GM21367 (cell line): ENCODE results near the gene SEC61A2.
"Not testable (repeated sequence)": the region's sequence is repeated elsewhere in the genome, so short reads cannot be mapped to it uniquely, and the experiment has no call there.

Source experiments
- ATAC-seq: cut with Tn5 transposase; IDR thresholded peaks from one replicate; pipeline ENCODE4 v1.9.1; 2021; ENCODE audit not compliant: unreplicated experiment

The SEC61A2 gene

DNA sequence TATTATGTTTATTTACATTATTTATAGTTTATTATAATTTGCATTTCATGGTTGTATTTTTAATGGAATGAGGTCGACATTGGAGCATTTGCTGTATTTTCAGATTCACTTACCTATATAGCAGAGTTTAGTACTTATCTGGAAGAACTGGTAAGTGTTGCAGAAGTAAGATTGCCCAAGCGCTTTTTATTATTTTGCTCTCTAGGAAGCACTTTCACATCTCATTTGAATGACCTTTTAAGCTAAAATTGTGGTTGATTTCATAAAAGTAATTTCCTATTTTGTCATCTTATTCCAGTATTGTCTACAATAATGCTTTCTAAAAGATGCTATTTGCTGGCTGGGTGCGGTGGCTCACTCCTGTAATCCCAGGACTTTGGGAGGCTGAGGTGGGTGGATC, 28.6 kb downstream of the SEC61A2 start:
- ATAC-seq: no peak

DNA sequence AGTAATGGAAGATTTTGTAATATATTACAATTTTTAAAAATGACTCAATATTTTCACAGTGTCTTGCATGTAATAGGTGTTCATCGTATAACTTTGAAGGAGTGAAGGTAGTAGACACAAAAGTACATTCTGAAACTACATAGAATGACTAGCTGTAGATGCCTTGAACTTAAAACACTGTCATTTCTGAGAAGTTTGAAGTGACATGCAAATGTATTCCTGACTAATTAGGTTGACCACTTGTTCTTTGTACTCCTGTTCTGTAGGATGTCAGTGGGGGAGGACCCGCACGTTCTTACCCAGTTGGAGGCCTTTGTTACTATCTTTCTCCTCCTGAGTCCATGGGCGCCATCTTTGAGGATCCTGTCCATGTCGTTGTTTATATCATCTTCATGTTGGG, 31.2 kb downstream of the SEC61A2 start:
- no peak for ATAC-seq

GRCh38 chr10:12162927-12163326, 33.5 kb downstream of the SEC61A2 start:
- ATAC-seq: no peak

GRCh38 chr10:12164085-12164484, 34.6 kb downstream of the SEC61A2 start:
- ATAC-seq: no peak

- no peak for ATAC-seq
Measured at GRCh38 chr10:12165036-12165435, 35.6 kb downstream of the SEC61A2 start.

GRCh38 chr10:12165999-12166775, 36.7 kb downstream of the SEC61A2 start:
- no peak for ATAC-seq

DNA sequence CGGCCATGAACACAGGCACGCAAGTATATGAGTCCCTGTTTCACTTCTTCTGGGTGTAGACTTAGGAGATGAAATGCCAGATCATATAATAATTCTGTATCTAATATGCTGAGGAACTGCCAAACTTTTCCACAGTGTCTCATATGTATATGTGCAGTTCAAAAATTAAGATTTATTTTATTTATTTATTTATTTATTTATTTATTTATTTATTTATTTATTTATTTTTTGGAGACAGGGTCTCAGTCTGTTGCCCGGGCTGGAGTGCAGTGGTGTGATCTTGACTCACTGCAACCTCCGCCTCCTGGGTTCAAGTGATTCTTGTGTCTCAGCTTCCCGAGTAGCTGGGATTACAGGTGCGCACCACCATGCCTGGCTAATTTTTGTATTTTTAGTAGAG, 42.0 kb downstream of the SEC61A2 start:
- ATAC-seq: not testable (repeated sequence)

- ATAC-seq: no peak
Measured at GRCh38 chr10:12177642-12178041, 48.2 kb downstream of the SEC61A2 start.

DNA sequence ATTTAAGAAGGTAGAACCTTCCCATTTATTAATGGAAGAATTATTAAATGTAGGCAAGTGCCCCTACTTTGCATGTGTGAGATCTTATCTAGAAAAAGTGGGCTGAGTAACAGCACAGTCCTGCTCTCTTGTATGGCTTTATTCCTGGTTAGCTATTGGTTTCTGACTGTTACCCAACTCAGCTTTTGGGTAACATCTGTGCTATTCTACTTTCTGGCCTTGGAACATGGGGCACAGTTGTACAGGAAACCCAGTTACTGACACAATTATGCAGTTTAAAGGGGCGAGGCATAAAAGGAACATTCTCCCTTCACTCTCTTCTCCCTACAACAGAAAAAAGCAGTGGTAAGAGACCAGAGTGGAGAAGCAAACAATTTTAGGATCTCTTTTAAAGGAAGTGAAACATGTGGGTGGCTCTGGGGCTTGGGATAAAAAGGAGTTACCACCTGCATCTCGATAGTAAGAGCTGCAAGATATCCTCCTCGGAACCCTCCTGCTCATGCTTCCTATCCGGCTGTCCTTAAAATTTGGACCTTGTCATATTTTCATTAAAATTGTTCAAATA, 50.2 kb downstream of the SEC61A2 start:
- no peak for ATAC-seq

- ATAC-seq: no peak
Measured at GRCh38 chr10:12180221-12180974, 50.9 kb downstream of the SEC61A2 start.

- no peak for ATAC-seq
Measured at GRCh38 chr10:12181065-12181775, 51.7 kb downstream of the SEC61A2 start.

DNA sequence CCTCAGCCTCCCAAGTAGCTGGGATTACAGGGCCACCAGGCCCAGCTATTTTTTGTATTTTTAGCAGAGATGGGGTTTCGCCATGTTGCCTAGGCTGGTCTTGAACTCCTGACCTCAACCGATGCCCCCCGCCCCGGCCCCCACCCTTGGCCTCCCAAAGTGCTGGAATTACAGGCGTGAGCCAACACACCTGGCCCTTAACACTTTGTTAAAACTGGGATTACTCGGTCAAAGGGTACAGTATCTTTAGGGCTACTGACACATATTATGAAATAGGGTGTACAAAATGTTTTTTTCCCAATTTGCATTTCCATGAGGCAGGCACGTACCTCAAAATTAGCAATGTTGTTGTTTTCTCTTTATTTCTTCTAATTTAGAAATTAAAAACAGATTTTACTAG, 54.7 kb downstream of the SEC61A2 start:
- ATAC-seq: no peak

DNA sequence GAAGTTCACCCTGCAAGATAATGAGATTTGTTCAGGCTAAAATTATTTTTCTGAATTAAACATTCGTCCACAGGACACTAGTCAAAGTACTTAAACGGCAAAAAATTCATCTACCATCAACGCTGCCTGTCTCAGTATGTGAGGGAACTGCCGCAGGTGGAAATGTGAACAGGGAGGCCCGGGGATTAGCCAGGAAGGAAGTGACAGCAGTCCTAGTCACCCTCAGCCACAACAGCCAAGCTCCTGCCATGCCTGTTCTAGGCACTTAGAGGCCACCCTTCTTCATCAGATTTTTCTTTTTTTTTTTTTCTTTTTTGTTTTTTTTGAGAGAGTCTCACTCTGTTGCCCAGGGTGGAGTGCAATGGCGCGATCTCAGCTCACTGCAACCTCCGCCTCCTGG, 56.8 kb downstream of the SEC61A2 start:
- ATAC-seq: no peak

- no peak for ATAC-seq
Measured at GRCh38 chr10:12187321-12187905, 57.9 kb downstream of the SEC61A2 start.

DNA sequence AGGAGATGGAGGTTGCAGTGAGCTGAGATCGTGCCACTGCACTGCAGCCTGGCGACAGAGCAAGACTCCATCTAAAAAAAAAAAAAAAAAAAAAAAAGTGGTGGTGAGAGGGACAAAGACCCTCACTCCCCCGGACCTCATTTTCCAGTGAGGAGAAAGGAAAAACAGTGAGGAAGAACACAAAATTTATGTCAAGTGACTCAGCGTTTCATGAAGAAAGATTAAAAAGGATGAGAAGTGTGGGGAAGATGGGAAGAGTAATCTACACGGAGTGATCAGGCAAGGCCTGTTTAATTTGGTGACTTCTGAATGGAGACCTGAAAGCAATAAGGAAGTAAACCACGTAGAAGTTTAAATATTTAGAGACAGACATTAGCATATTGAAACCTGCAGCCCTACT, 59.2 kb downstream of the SEC61A2 start:
- ATAC-seq: no peak

DNA sequence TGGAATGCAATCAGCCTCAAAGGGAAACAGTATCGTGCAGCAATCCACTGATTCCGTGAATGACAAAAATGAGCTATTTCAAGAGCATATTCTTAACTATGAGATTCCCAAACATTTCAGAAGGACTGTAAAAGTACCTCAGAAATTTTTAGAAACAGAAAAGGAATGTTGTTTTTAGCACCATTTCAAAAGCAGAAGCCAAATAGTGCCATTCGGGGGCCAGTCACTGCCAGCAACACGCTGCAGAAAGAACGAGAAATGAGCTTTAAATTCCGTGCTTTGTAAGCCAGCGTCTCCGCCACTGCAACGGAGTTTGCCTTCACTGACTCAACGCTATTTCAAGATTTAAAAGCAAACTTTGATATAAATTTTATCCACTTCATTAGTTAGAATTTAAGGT, 59.9 kb downstream of the SEC61A2 start:
- no peak for ATAC-seq

- no peak for ATAC-seq
Measured at GRCh38 chr10:12191715-12192114, 62.2 kb downstream of the SEC61A2 start.

- ATAC-seq: no peak
Measured at GRCh38 chr10:12193193-12193592, 63.7 kb downstream of the SEC61A2 start.

DNA sequence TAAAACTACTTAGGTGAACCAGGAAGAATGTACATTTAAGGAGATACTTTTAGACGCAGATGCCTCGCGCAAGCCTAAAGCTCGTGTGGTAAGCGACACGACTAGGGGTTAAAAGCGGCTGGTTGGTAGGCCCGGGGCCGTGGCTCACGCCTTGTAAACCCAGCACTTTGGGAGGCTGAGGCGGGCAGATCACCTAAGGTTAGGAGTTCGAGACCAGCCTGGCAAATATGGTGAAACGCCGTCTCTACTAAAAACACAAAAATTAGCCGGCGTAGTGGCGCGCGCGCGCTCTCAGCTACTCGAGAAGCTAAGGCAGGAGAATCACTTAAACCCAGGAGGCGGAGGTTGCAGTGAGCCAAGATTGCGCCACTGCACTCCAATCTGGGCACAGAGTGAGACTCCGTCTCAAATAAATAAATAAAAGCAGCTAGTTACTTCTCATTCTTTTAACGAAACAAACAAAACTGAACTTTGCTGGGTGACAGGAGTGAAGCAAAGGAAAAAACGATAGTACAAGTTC, 65.3 kb downstream of the SEC61A2 start:
- no peak for ATAC-seq

DNA sequence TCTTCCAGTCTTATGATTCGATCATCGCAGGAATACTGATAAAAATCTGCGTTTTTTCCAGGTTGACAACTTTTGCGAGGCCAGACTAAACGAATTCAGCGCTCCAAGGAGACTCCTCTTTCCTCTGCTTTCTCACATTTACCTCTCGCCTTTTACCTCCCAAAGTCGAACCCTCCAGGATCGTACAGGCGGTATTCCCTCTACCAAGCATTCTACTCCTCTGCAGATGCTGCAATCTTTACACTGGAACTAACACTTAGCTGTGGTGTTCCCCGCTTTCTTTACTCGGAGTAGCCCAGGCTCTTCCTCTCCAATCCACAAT, 65.8 kb downstream of the SEC61A2 start:
- ATAC-seq: no peak
